K562 (cell line): ENCODE measurements around the gene GRP. TPM values are rescaled to one million over a fixed set of nuclear protein-coding genes. Genes with fewer than 3 reads are reported as not detected.
"Not testable (repeated sequence)": the region's sequence is repeated elsewhere in the genome, so short reads cannot be mapped to it uniquely, and the experiment has no call there.

Experiments
- ATAC-seq: fragments of 200-7000 bp; cut with Tn5 transposase; 3 replicates; pipeline ENCODE4 v1.9.1; 2020; ENCODE audit warnings: moderate library complexity
- BruUV-seq: library from RNA; stranded (reverse); fragments of 400-500 nt; replicated peaks from 2 replicates; lab custom pipeline; 2021; lab: Mats Ljungman, UMichigan
- CTCF ChIA-PET: fragments of 300-600 bp; formaldehyde crosslinking; extraction: SDS; loops from one replicate; lab custom pipeline; 2021; ENCODE audit warnings: low intra/inter-chr PET ratio; lab: Yijun Ruan, JAX
- POLR2A ChIA-PET: fragments of 300-600, 350-650 bp; sonication (Branson Sonifier 250); formaldehyde crosslinking; extraction: SDS; loops from one replicate; lab custom pipeline; 2021; ENCODE audit warnings: antibody characterized with exemption, inconsistent platforms; lab: Yijun Ruan, JAX
- DNase-seq, 4 experiments: peaks; one replicate each; pipeline versions ENCODE4 v3.0.0 to v3.0.0-alpha.2; 2011 to 2018; ENCODE audit warnings: low spot score in 3 of 4, mixed read lengths in 3 of 4; ENCODE audit errors: extremely low read depth in 1 of 4
- FAIRE-seq: peaks from 2 replicates; lab custom pipeline; 2011; peaks lifted over from hg19 to GRCh38; lab: Jason Lieb, UNC
- H2AFZ ChIP-seq: 2 replicates; pipeline ENCODE4 v1.6.0; 2011; ENCODE audit warnings: low read depth, low read length, control low read depth, inconsistent platforms
- H3K27ac ChIP-seq: fragments of 200-600 bp; 3 replicates; pipeline ENCODE4 v1.8.0; 2011; ENCODE audit warnings: low read depth, mild to moderate bottlenecking, control low read depth, inconsistent platforms, low read length, moderate library complexity, mixed read lengths; ENCODE audit errors: extremely low read depth
- H3K27me3 ChIP-seq, 2 experiments: fragments of 300-600 bp in 1 of 2; 2 replicates in 1 of 2; 3 replicates in 1 of 2; pipeline versions ENCODE4 v1.6.0 to v1.8.0; 2011; ENCODE audit warnings: inconsistent platforms in 2 of 2, low read length in 2 of 2, mild to moderate bottlenecking in 1 of 2, mixed read lengths in 1 of 2, moderate library complexity in 1 of 2; ENCODE audit not compliant: control insufficient read depth in 2 of 2, insufficient read depth in 2 of 2
- H3K36me3 ChIP-seq: fragments of 300-600 bp; 3 replicates; pipeline ENCODE4 v1.8.0; 2011; ENCODE audit warnings: mild to moderate bottlenecking, low read length, inconsistent platforms; ENCODE audit not compliant: control insufficient read depth, insufficient read depth
- H3K4me1 ChIP-seq, 2 experiments: fragments of 200-600 bp in 1 of 2; replicated peaks in 1 of 2; 2 replicates in 1 of 2; 3 replicates in 1 of 2; pipeline versions ENCODE4 v1.5.1 to v1.8.0; 2011; ENCODE audit warnings: inconsistent platforms in 2 of 2, low read length in 2 of 2, mild to moderate bottlenecking in 1 of 2, mixed read lengths in 1 of 2, moderate library complexity in 1 of 2; ENCODE audit not compliant: control insufficient read depth in 2 of 2, insufficient read depth in 2 of 2
- H3K4me2 ChIP-seq: 2 replicates; pipeline ENCODE4 v1.6.1; 2011; ENCODE audit warnings: low read length, control low read depth, inconsistent platforms, mixed read lengths; ENCODE audit not compliant: insufficient read depth
- H3K4me3 ChIP-seq: fragments of 200-600 bp; sonication (generic), shearing (Covaris generic); 2 replicates; pipeline ENCODE4 v1.5.1; 2016; ENCODE audit warnings: control low read depth, inconsistent platforms
- H3K79me2 ChIP-seq: fragments of 200-600 bp; 3 replicates; pipeline ENCODE4 v1.8.0; 2011; ENCODE audit warnings: low read length, inconsistent platforms; ENCODE audit not compliant: control insufficient read depth, insufficient read depth
- H3K9ac ChIP-seq, 2 experiments: 2 replicates each; pipeline versions ENCODE4 v1.6.0 to v1.6.1; 2011; ENCODE audit warnings: low read depth in 2 of 2, low read length in 2 of 2, control low read depth in 1 of 2, inconsistent platforms in 1 of 2, mild to moderate bottlenecking in 1 of 2, mixed read lengths in 1 of 2; ENCODE audit not compliant: insufficient read depth in 1 of 2
- H3K9me1 ChIP-seq: one replicate; pipeline ENCODE4 v1.6.0; 2011; ENCODE audit warnings: inconsistent platforms, mild to moderate bottlenecking, low read length, moderate library complexity; ENCODE audit not compliant: control insufficient read depth, insufficient read depth
- H3K9me3 ChIP-seq: replicated peaks from 2 replicates; pipeline ENCODE4 v1.5.1; 2011; ENCODE audit warnings: low read depth, low read length, inconsistent platforms; ENCODE audit not compliant: control insufficient read depth, insufficient read depth
- H4K20me1 ChIP-seq: replicated peaks from 2 replicates; pipeline ENCODE4 v1.6.1; 2011; ENCODE audit warnings: low read length, inconsistent platforms, mixed read lengths; ENCODE audit not compliant: control insufficient read depth, insufficient read depth
- DEAF1 ChIP-seq: fragments of 450-650 bp; formaldehyde crosslinking; IDR thresholded peaks from 2 replicates; pipeline ENCODE4 v1.4.0; 2020; ENCODE audit warnings: mild to moderate bottlenecking, moderate library complexity
- MED1 ChIP-seq: sonication (generic); formaldehyde crosslinking; IDR thresholded peaks from 2 replicates; pipeline ENCODE4 v1.8.1; 2023; ENCODE audit warnings: missing genetic modification reagents, borderline replicate concordance
- RAD21 ChIP-seq, 2 experiments: fragments of 250-450 bp in 1 of 2; fragments of 450-650 bp in 1 of 2; sonication (Bioruptor Pico) in 1 of 2; formaldehyde crosslinking in 1 of 2; IDR thresholded peaks in 1 of 2; conservative IDR thresholded peaks in 1 of 2; 2 replicates each; pipeline versions ENCODE4 v1.4.0 to v1.8.0; 2020 to 2022; ENCODE audit warnings: mild to moderate bottlenecking in 2 of 2, moderate library complexity in 1 of 2
- REST ChIP-seq, 2 experiments: fragments of 450-650 bp; formaldehyde crosslinking in 1 of 2; IDR thresholded peaks; 2 replicates each; pipeline versions ENCODE4 v1.4.0 to v1.6.1; 2014 to 2020; ENCODE audit warnings: mild to moderate bottlenecking in 2 of 2, borderline replicate concordance in 1 of 2, low read depth in 1 of 2
- SMC3 ChIP-seq: conservative IDR thresholded peaks from 2 replicates; pipeline ENCODE4 v1.6.1; 2011; ENCODE audit warnings: low read depth, low read length, improper control_type of control experiment; ENCODE audit not compliant: insufficient read depth
- ZNF764 ChIP-seq: fragments of 250-450 bp; sonication (Bioruptor Pico); IDR thresholded peaks from 2 replicates; pipeline ENCODE4 v1.4.0; 2020; ENCODE audit warnings: low read depth, mild to moderate bottlenecking, moderate library complexity
- WGBS: fragments of 100-300 bp; shearing (Covaris generic); methylation state at CpG from one replicate; pipeline ENCODE4 v1.1.6; 2016; ENCODE audit warnings: low coverage, mixed read lengths; ENCODE audit not compliant: insufficient coverage; ENCODE audit errors: missing lambda C conversion rate; 5-methylcytosine and 5-hydroxymethylcytosine counted together
- in situ Hi-C: fragments of 300-500 bp; cut with MboI; formaldehyde crosslinking; loops from 4 replicates; pipeline ENCODE4 v1.15.0; 2018; ENCODE audit warnings: inconsistent platforms, mixed read lengths
- intact Hi-C: fragments of 100-400 bp; cut with micrococcal nuclease; formaldehyde crosslinking; loops from 2 replicates; pipeline ENCODE4 v1.14.2; 2022
- polyA plus RNA-seq, 8 experiments: library from polyadenylated mRNA; depleted of rRNA in 4 of 8; stranded (reverse) in 5 of 8; unstranded in 3 of 8; fragments of >200 nt; fragmentation: Nextera tagmentation in 2 of 8; fragmentation: Illumina TruSeq in 1 of 8; extraction: Ambion mirVana in 2 of 8; extraction: Trizol in 1 of 8; gene quantifications; 2 replicates each; pipeline versions ENCODE4 v1.2.1 to v1.2.3, GENCODE V29; 2011 to 2014; ENCODE audit warnings: inconsistent platforms in 1 of 8, missing spikeins in 1 of 8
- total RNA-seq, 7 experiments: library from RNA; depleted of rRNA in 6 of 7; stranded (reverse); fragments of >200 nt in 6 of 7; fragmentation: Illumina TruSeq in 2 of 7; extraction: Trizol in 2 of 7; gene quantifications; 2 replicates each; pipeline versions ENCODE4 v1.2.1 to v1.2.3, GENCODE V29; 2011 to 2021; ENCODE audit warnings: low replicate concordance in 1 of 7

Gene GRP
- total and polyA plus RNA-seq, 9 of the 15 experiments (the other 6 are each of a cell fraction or from before 2014, with no cell fraction given), result 0.07 TPM; not detected in 8

GRCh38 chr18:59249199-59249774 is 29.3 kb downstream of the GRP start (continued):
- TF ChIP-seq REST (IDR thresholded peaks at IDR 0.05; ENCODE audit: borderline replicate concordance), result peak; percentile 59
- no peak for TF ChIP-seq REST (CRISPR knock-in tag; IDR thresholded peaks at IDR 0.05; ENCODE audit: low read depth)
- no peak for TF ChIP-seq ZNF764
- TF ChIP-seq SMC3, result 0 out of 2 replicates have a peak, but pooled peaks have one; percentile 33
- no peak for TF ChIP-seq MED1 (CRISPR knock-in tag)
- TF ChIP-seq RAD21 (CRISPR knock-in tag; conservative IDR thresholded peaks at IDR 0.05 in 1 of 2, IDR thresholded peaks at IDR 0.05 in 1 of 2), result peak; percentile 66 to 75
- TF ChIP-seq DEAF1 (CRISPR knock-in tag), result peak; percentile 42; the same call in 1 of the 2 replicates

GRCh38 chr18:59255491-59255890 is 35.5 kb downstream of the GRP start:
- H3K9ac ChIP-seq, H3K4me2 ChIP-seq, H3K9me3 ChIP-seq, in situ Hi-C loops, H3K4me3 ChIP-seq, FAIRE-seq, H2AFZ ChIP-seq, intact Hi-C loops, H3K9me1 ChIP-seq, BruUV-seq, POLR2A ChIA-PET, H3K27ac ChIP-seq, H3K79me2 ChIP-seq, H3K27me3 ChIP-seq, H4K20me1 ChIP-seq, H3K4me1 ChIP-seq, DNase-seq, H3K36me3 ChIP-seq, ATAC-seq, CTCF ChIA-PET: not testable (repeated sequence)
- 0% methylated on average over 2 of the region's 30 CpGs for WGBS
